ENCODE measurements around the gene ITGB5. TPM values are rescaled to one million over a fixed set of nuclear protein-coding genes. Genes with fewer than 3 reads are reported as not detected.
A peak's percentile ranks its signal among the peaks of the same experiment; 100 is the strongest.

ITGB5 gene
- 0.74 TPM for polyA plus RNA-seq (2012; ENCODE audit: insufficient read depth, insufficient read length)

- DNase-seq (ENCODE audit: low read depth, low spot score): no peak
- H3K4me3 ChIP-seq (ENCODE audit: low read length): peak within 1 kb of the TSS; percentile 7; the same call in 1 of the 2 replicates
Observed at GRCh38 chr3:124887177-124887931, at the start of gene ITGB5. ITGB5 (minus strand) TSS chr3:124887365; CDS start chr3:124887000, 365 bp downstream.

GRCh38 chr3:124935794-124936542 lies 48.8 kb upstream of the ITGB5 start:
- H3K4me3 ChIP-seq (ENCODE audit: low read length): no peak overlapping the region
- DNase-seq (ENCODE audit: low read depth, low spot score): no peak

GRCh38 chr3:124935264-124935663 lies 48.1 kb upstream of the ITGB5 start:
- H3K4me3 ChIP-seq (ENCODE audit: low read length): no peak overlapping the region
- no peak for DNase-seq (ENCODE audit: low read depth, low spot score)

GRCh38 chr3:124934577-124934976 lies 47.4 kb upstream of the ITGB5 start, which contains the start of gene MUC13:
MUC13 (minus strand) TSS chr3:124934751; CDS start chr3:124934712, 39 bp downstream.
- H3K4me3 ChIP-seq (ENCODE audit: low read length): no peak within 1 kb of the TSS
- no peak for DNase-seq (ENCODE audit: low read depth, low spot score)

- peak; percentile 57 for DNase-seq (ENCODE audit: low read depth, low spot score)
- no peak overlapping the region for H3K4me3 ChIP-seq (ENCODE audit: low read length)
Observed at GRCh38 chr3:124928333-124929202, 41.4 kb upstream of the ITGB5 start.

- DNase-seq (ENCODE audit: low read depth, low spot score): no peak
- H3K4me3 ChIP-seq (ENCODE audit: low read length): no peak overlapping the region
Observed at GRCh38 chr3:124927574-124928045, 40.4 kb upstream of the ITGB5 start.

- no peak overlapping the region for H3K4me3 ChIP-seq (ENCODE audit: low read length)
- no peak for DNase-seq (ENCODE audit: low read depth, low spot score)
Observed at GRCh38 chr3:124926426-124927101, 39.4 kb upstream of the ITGB5 start.

- DNase-seq (ENCODE audit: low read depth, low spot score): no peak
- no peak overlapping the region for H3K4me3 ChIP-seq (ENCODE audit: low read length)
Observed at GRCh38 chr3:124924741-124925140, 37.6 kb upstream of the ITGB5 start.

- no peak for DNase-seq (ENCODE audit: low read depth, low spot score)
- H3K4me3 ChIP-seq (ENCODE audit: low read length): no peak overlapping the region
Observed at GRCh38 chr3:124923833-124924232, 36.7 kb upstream of the ITGB5 start.

GRCh38 chr3:124920718-124921117 lies 33.6 kb upstream of the ITGB5 start:
- no peak for DNase-seq (ENCODE audit: low read depth, low spot score)
- H3K4me3 ChIP-seq (ENCODE audit: low read length): no peak overlapping the region

GRCh38 chr3:124919756-124920155 lies 32.6 kb upstream of the ITGB5 start:
- DNase-seq (ENCODE audit: low read depth, low spot score): no peak
- H3K4me3 ChIP-seq (ENCODE audit: low read length): no peak overlapping the region

GRCh38 chr3:124918524-124918923 lies 31.4 kb upstream of the ITGB5 start:
- DNase-seq (ENCODE audit: low read depth, low spot score): no peak
- no peak overlapping the region for H3K4me3 ChIP-seq (ENCODE audit: low read length)

GRCh38 chr3:124916837-124917409 lies 29.8 kb upstream of the ITGB5 start:
- no peak overlapping the region for H3K4me3 ChIP-seq (ENCODE audit: low read length)
- no peak for DNase-seq (ENCODE audit: low read depth, low spot score)

- no peak overlapping the region for H3K4me3 ChIP-seq (ENCODE audit: low read length)
- DNase-seq (ENCODE audit: low read depth, low spot score): no peak
Observed at GRCh38 chr3:124915254-124915653, 28.1 kb upstream of the ITGB5 start.

- DNase-seq (ENCODE audit: low read depth, low spot score): no peak
- H3K4me3 ChIP-seq (ENCODE audit: low read length): no peak overlapping the region
Observed at GRCh38 chr3:124907957-124908356, 20.8 kb upstream of the ITGB5 start.

- H3K4me3 ChIP-seq (ENCODE audit: low read length): no peak overlapping the region
- no peak for DNase-seq (ENCODE audit: low read depth, low spot score)
Observed at GRCh38 chr3:124904835-124905492, 17.8 kb upstream of the ITGB5 start.

- no peak for DNase-seq (ENCODE audit: low read depth, low spot score)
- H3K4me3 ChIP-seq (ENCODE audit: low read length): no peak overlapping the region
Observed at GRCh38 chr3:124903896-124904834, 17.0 kb upstream of the ITGB5 start.

Data from Jurkat, Clone E6-1 (cell line).